HepG2 (cell line): ENCODE measurements around the gene MEGF11. TPM values are rescaled to one million over a fixed set of nuclear protein-coding genes. Genes with fewer than 3 reads are reported as not detected.
A peak's percentile ranks its signal among the peaks of the same experiment; 100 is the strongest.

Experiments used
- ELF3 ChIP-seq: IDR thresholded peaks from 2 replicates; pipeline ENCODE4 v1.6.1; 2016; ENCODE audit warnings: missing genetic modification reagents, missing compliant biosample characterization
- FOXA3 ChIP-seq: IDR thresholded peaks from 2 replicates; pipeline ENCODE4 v1.6.1; 2016; ENCODE audit warnings: missing genetic modification reagents, missing compliant biosample characterization
- KDM3A ChIP-seq: IDR thresholded peaks from 2 replicates; pipeline ENCODE4 v1.6.1; 2018; ENCODE audit warnings: low read depth, missing compliant biosample characterization
- KMT2B ChIP-seq: IDR thresholded peaks from 2 replicates; pipeline ENCODE4 v1.6.1; 2016; ENCODE audit warnings: missing genetic modification reagents, missing compliant biosample characterization
- MAZ ChIP-seq, 2 experiments: sonication (generic) in 1 of 2; formaldehyde crosslinking in 1 of 2; IDR thresholded peaks; 2 replicates each; pipeline versions ENCODE4 v1.5.0 to v1.6.1; 2012 to 2020; ENCODE audit warnings: low read depth in 2 of 2, mild to moderate bottlenecking in 2 of 2, borderline replicate concordance in 1 of 2, improper control_type of control experiment in 1 of 2, low read length in 1 of 2, missing genetic modification reagents in 1 of 2, moderate library complexity in 1 of 2
- SMC3 ChIP-seq: IDR thresholded peaks from 2 replicates; pipeline ENCODE4 v1.6.1; 2011; ENCODE audit warnings: low read length, improper control_type of control experiment
- ZNF644 ChIP-seq: IDR thresholded peaks from 2 replicates; pipeline ENCODE4 v1.6.1; 2016; ENCODE audit warnings: low read depth
- ZNF713 ChIP-seq: sonication (generic); formaldehyde crosslinking; IDR thresholded peaks from 2 replicates; pipeline ENCODE4 v1.4.0; 2020; ENCODE audit warnings: mild to moderate bottlenecking, missing genetic modification reagents
- polyA plus RNA-seq, 8 experiments: library from polyadenylated mRNA; depleted of rRNA in 3 of 8; stranded (reverse) in 7 of 8; unstranded in 1 of 8; fragments of >200 nt; fragmentation: Illumina TruSeq in 4 of 8; extraction: Trizol in 4 of 8; gene quantifications; 2 replicates each; pipeline versions ENCODE4 v1.2.1 to v1.2.3, GENCODE V29; 2011 to 2016; ENCODE audit warnings: low read depth in 4 of 8, missing spikeins in 1 of 8, mixed read lengths in 1 of 8; ENCODE audit not compliant: insufficient read depth in 1 of 8
- total RNA-seq, 5 experiments: library from RNA; depleted of rRNA; stranded (reverse); fragments of >200 nt; fragmentation: Illumina TruSeq; extraction: Trizol; gene quantifications; 2 replicates each; pipeline ENCODE4 v1.2.3, GENCODE V29; 2016; ENCODE audit warnings: low read depth in 1 of 5
- TF ChIP-seq, protein P1 (sequence below): sonication (generic); formaldehyde crosslinking; IDR thresholded peaks from 2 replicates; pipeline ENCODE4 v1.5.0; 2020; ENCODE audit warnings: mild to moderate bottlenecking, missing genetic modification reagents, moderate library complexity
- TF ChIP-seq, protein P2 (sequence below): fragments of 450-650 bp; IDR thresholded peaks from 2 replicates; pipeline ENCODE4 v1.6.1; 2016
- TF ChIP-seq, protein P3 (sequence below): IDR thresholded peaks from 2 replicates; pipeline ENCODE4 v1.4.0; 2020; ENCODE audit warnings: mild to moderate bottlenecking, missing genetic modification reagents
- TF ChIP-seq, protein P4 (sequence below): IDR thresholded peaks from 2 replicates; pipeline ENCODE4 v1.6.1; 2016; ENCODE audit warnings: low read depth
- TF ChIP-seq, protein P5 (sequence below): sonication (generic); formaldehyde crosslinking; IDR thresholded peaks from 2 replicates; pipeline ENCODE4 v1.5.0; 2020; ENCODE audit warnings: mild to moderate bottlenecking, missing genetic modification reagents, borderline replicate concordance
- TF ChIP-seq, protein P6 (sequence below): IDR thresholded peaks from 2 replicates; pipeline ENCODE4 v1.6.1; 2016; ENCODE audit warnings: missing compliant biosample characterization, missing genetic modification reagents, borderline replicate concordance

Gene MEGF11
- total and polyA plus RNA-seq, 2 of the 13 experiments (the other 11 are each of a cell fraction or from before 2014, with no cell fraction given): not detected

DNA sequence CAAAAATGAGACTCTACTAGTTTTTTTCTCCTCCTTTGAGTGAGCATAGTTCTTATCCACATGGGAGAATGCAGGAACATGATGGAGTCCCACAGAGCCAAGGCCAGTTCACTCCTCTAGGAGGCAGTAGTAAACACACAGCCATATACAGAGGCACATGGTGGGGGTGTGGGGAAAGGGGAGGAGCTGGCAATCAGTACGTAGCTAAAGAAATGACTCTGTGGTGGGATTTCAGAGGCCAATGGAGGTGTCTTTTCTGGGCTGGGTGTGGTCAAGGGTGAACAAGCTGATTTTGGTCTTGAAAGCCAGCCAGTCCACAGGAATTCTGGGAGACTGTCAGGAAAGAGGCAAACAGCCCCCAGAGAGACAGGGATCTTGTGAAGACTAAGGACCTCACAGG, 390.9 kb downstream of the MEGF11 start (continued):
- TF ChIP-seq, protein P1, sequence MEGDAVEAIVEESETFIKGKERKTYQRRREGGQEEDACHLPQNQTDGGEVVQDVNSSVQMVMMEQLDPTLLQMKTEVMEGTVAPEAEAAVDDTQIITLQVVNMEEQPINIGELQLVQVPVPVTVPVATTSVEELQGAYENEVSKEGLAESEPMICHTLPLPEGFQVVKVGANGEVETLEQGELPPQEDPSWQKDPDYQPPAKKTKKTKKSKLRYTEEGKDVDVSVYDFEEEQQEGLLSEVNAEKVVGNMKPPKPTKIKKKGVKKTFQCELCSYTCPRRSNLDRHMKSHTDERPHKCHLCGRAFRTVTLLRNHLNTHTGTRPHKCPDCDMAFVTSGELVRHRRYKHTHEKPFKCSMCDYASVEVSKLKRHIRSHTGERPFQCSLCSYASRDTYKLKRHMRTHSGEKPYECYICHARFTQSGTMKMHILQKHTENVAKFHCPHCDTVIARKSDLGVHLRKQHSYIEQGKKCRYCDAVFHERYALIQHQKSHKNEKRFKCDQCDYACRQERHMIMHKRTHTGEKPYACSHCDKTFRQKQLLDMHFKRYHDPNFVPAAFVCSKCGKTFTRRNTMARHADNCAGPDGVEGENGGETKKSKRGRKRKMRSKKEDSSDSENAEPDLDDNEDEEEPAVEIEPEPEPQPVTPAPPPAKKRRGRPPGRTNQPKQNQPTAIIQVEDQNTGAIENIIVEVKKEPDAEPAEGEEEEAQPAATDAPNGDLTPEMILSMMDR (CRISPR knock-in tag): peak; percentile 71
- TF ChIP-seq, protein P2, sequence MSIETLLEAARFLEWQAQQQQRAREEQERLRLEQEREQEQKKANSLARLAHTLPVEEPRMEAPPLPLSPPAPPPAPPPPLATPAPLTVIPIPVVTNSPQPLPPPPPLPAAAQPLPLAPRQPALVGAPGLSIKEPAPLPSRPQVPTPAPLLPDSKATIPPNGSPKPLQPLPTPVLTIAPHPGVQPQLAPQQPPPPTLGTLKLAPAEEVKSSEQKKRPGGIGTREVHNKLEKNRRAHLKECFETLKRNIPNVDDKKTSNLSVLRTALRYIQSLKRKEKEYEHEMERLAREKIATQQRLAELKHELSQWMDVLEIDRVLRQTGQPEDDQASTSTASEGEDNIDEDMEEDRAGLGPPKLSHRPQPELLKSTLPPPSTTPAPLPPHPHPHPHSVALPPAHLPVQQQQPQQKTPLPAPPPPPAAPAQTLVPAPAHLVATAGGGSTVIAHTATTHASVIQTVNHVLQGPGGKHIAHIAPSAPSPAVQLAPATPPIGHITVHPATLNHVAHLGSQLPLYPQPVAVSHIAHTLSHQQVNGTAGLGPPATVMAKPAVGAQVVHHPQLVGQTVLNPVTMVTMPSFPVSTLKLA: peak; percentile 74
- TF ChIP-seq, protein P3, sequence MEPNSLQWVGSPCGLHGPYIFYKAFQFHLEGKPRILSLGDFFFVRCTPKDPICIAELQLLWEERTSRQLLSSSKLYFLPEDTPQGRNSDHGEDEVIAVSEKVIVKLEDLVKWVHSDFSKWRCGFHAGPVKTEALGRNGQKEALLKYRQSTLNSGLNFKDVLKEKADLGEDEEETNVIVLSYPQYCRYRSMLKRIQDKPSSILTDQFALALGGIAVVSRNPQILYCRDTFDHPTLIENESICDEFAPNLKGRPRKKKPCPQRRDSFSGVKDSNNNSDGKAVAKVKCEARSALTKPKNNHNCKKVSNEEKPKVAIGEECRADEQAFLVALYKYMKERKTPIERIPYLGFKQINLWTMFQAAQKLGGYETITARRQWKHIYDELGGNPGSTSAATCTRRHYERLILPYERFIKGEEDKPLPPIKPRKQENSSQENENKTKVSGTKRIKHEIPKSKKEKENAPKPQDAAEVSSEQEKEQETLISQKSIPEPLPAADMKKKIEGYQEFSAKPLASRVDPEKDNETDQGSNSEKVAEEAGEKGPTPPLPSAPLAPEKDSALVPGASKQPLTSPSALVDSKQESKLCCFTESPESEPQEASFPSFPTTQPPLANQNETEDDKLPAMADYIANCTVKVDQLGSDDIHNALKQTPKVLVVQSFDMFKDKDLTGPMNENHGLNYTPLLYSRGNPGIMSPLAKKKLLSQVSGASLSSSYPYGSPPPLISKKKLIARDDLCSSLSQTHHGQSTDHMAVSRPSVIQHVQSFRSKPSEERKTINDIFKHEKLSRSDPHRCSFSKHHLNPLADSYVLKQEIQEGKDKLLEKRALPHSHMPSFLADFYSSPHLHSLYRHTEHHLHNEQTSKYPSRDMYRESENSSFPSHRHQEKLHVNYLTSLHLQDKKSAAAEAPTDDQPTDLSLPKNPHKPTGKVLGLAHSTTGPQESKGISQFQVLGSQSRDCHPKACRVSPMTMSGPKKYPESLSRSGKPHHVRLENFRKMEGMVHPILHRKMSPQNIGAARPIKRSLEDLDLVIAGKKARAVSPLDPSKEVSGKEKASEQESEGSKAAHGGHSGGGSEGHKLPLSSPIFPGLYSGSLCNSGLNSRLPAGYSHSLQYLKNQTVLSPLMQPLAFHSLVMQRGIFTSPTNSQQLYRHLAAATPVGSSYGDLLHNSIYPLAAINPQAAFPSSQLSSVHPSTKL: peak; percentile 35; the same call in 1 of the 2 replicates
- TF ChIP-seq, protein P4, sequence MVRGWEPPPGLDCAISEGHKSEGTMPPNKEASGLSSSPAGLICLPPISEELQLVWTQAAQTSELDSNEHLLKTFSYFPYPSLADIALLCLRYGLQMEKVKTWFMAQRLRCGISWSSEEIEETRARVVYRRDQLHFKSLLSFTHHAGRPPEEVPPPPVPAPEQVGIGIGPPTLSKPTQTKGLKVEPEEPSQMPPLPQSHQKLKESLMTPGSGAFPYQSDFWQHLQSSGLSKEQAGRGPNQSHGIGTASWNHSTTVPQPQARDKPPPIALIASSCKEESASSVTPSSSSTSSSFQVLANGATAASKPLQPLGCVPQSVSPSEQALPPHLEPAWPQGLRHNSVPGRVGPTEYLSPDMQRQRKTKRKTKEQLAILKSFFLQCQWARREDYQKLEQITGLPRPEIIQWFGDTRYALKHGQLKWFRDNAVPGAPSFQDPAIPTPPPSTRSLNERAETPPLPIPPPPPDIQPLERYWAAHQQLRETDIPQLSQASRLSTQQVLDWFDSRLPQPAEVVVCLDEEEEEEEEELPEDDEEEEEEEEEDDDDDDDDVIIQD (CRISPR knock-in tag): peak; percentile 39; the same call in 1 of the 2 replicates
- TF ChIP-seq, protein P5, sequence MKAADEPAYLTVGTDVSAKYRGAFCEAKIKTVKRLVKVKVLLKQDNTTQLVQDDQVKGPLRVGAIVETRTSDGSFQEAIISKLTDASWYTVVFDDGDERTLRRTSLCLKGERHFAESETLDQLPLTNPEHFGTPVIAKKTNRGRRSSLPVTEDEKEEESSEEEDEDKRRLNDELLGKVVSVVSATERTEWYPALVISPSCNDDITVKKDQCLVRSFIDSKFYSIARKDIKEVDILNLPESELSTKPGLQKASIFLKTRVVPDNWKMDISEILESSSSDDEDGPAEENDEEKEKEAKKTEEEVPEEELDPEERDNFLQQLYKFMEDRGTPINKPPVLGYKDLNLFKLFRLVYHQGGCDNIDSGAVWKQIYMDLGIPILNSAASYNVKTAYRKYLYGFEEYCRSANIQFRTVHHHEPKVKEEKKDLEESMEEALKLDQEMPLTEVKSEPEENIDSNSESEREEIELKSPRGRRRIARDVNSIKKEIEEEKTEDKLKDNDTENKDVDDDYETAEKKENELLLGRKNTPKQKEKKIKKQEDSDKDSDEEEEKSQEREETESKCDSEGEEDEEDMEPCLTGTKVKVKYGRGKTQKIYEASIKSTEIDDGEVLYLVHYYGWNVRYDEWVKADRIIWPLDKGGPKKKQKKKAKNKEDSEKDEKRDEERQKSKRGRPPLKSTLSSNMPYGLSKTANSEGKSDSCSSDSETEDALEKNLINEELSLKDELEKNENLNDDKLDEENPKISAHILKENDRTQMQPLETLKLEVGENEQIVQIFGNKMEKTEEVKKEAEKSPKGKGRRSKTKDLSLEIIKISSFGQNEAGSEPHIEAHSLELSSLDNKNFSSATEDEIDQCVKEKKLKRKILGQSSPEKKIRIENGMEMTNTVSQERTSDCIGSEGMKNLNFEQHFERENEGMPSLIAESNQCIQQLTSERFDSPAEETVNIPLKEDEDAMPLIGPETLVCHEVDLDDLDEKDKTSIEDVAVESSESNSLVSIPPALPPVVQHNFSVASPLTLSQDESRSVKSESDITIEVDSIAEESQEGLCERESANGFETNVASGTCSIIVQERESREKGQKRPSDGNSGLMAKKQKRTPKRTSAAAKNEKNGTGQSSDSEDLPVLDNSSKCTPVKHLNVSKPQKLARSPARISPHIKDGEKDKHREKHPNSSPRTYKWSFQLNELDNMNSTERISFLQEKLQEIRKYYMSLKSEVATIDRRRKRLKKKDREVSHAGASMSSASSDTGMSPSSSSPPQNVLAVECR (CRISPR knock-in tag): peak; percentile 13; the same call in 1 of the 2 replicates
- TF ChIP-seq ZNF644 (CRISPR knock-in tag) (peak; percentile 91), ELF3 (CRISPR knock-in tag) (0 out of 2 replicates have a peak, but pooled peaks have one; percentile 11), SMC3 (peak; percentile 45; the same call in 1 of the 2 replicates), FOXA3 (CRISPR knock-in tag) (0 out of 2 replicates have a peak, but pooled peaks have one; percentile 10), MAZ (IDR thresholded peaks at IDR 0.05; ENCODE audit: borderline replicate concordance, low read depth, low read length) (peak; percentile 31; the same call in 1 of the 2 replicates), MAZ (CRISPR knock-in tag; IDR thresholded peaks at IDR 0.05; ENCODE audit: low read depth) (no peak), ZNF713 (CRISPR knock-in tag) (0 out of 2 replicates have a peak, but pooled peaks have one; percentile 37), KDM3A (no peak), KMT2B (CRISPR knock-in tag) (no peak)
- TF ChIP-seq, protein P6, sequence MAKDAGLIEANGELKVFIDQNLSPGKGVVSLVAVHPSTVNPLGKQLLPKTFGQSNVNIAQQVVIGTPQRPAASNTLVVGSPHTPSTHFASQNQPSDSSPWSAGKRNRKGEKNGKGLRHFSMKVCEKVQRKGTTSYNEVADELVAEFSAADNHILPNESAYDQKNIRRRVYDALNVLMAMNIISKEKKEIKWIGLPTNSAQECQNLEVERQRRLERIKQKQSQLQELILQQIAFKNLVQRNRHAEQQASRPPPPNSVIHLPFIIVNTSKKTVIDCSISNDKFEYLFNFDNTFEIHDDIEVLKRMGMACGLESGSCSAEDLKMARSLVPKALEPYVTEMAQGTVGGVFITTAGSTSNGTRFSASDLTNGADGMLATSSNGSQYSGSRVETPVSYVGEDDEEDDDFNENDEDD (CRISPR knock-in tag): peak; percentile 50; the same call in 1 of the 2 replicates
